GM23338 (cell line): Measurements from ENCODE around the gene TULP1. TPM values are rescaled to one million over a fixed set of nuclear protein-coding genes. Genes with fewer than 3 reads are reported as not detected.

Experiments
- ATAC-seq: fragments of 200-7000 bp; cut with Tn5 transposase; 3 replicates; pipeline ENCODE4 v1.9.1; 2020
- DNase-seq: peaks from one replicate; pipeline ENCODE4 v3.0.0-alpha.2; 2015; ENCODE audit warnings: low spot score
- H2AFZ ChIP-seq: fragments of 200-600 bp; sonication (generic); 2 replicates; pipeline ENCODE4 v1.8.0; 2016; ENCODE audit warnings: antibody characterized with exemption, mild to moderate bottlenecking, moderate library complexity
- H3F3A ChIP-seq: fragments of 200-600 bp; sonication (generic); replicated peaks from 2 replicates; pipeline ENCODE4 v1.8.0; 2017; ENCODE audit warnings: antibody characterized with exemption, mixed run types, low read depth
- H3K27ac ChIP-seq: fragments of 200-600 bp; sonication (generic); 2 replicates; pipeline ENCODE4 v1.6.1; 2016; ENCODE audit warnings: low read depth
- H3K27me3 ChIP-seq: fragments of 200-600 bp; sonication (generic); 2 replicates; pipeline ENCODE4 v1.8.0; 2016; ENCODE audit warnings: mild to moderate bottlenecking, mixed run types, moderate library complexity; ENCODE audit not compliant: insufficient read depth
- H3K36me3 ChIP-seq: fragments of 200-600 bp; sonication (generic); 2 replicates; pipeline ENCODE4 v1.8.0; 2016; ENCODE audit warnings: mild to moderate bottlenecking; ENCODE audit not compliant: insufficient read depth
- H3K4me1 ChIP-seq: fragments of 200-600 bp; sonication (generic); 2 replicates; pipeline ENCODE4 v1.8.0; 2016; ENCODE audit warnings: mild to moderate bottlenecking, moderate library complexity; ENCODE audit not compliant: insufficient read depth
- H3K4me2 ChIP-seq: fragments of 200-600 bp; sonication (generic); 2 replicates; pipeline ENCODE4 v1.7.1; 2017; ENCODE audit warnings: mixed run types
- H3K4me3 ChIP-seq: fragments of 200-600 bp; sonication (generic); 2 replicates; pipeline ENCODE4 v1.6.1; 2016; ENCODE audit warnings: mixed run types
- H3K79me2 ChIP-seq: fragments of 200-600 bp; sonication (generic); replicated peaks from 2 replicates; pipeline ENCODE4 v1.8.0; 2017; ENCODE audit warnings: mild to moderate bottlenecking; ENCODE audit not compliant: insufficient read depth
- H3K9me2 ChIP-seq: fragments of 200-600 bp; sonication (generic); 2 replicates; pipeline ENCODE4 v1.8.0; 2017; ENCODE audit not compliant: insufficient read depth
- H4K20me1 ChIP-seq: fragments of 200-600 bp; sonication (generic); replicated peaks from 2 replicates; pipeline ENCODE4 v1.8.0; 2017; ENCODE audit warnings: mild to moderate bottlenecking; ENCODE audit not compliant: insufficient read depth
- H3K27ac Mint-ChIP-seq: 2 replicates; pipeline ENCODE4 v1.8.0; 2020; ENCODE audit warnings: inconsistent platforms, mild to moderate bottlenecking, moderate library complexity, mixed read lengths
- H3K27me3 Mint-ChIP-seq: 3 replicates; pipeline ENCODE4 v1.8.0; 2022; ENCODE audit warnings: low read depth, mild to moderate bottlenecking, moderate library complexity, mixed read lengths, inconsistent platforms; ENCODE audit not compliant: insufficient read depth, poor library complexity
- H3K36me3 Mint-ChIP-seq: 3 replicates; pipeline ENCODE4 v1.8.0; 2021; ENCODE audit warnings: low read depth, mild to moderate bottlenecking, inconsistent platforms, moderate library complexity, mixed read lengths
- H3K4me1 Mint-ChIP-seq: 3 replicates; pipeline ENCODE4 v1.8.0; 2020; ENCODE audit warnings: mild to moderate bottlenecking, inconsistent platforms, mixed read lengths
- H3K4me3 Mint-ChIP-seq: 3 replicates; pipeline ENCODE4 v1.8.0; 2021; ENCODE audit warnings: moderate library complexity, mild to moderate bottlenecking, inconsistent platforms, mixed read lengths
- H3K9me3 Mint-ChIP-seq: 3 replicates; pipeline ENCODE4 v1.8.0; 2020; ENCODE audit warnings: moderate library complexity, mild to moderate bottlenecking, inconsistent platforms, mixed read lengths
- CTCF ChIP-seq, 2 experiments: fragments of 200-600 bp in 1 of 2; sonication (generic) in 1 of 2; conservative IDR thresholded peaks; 2 replicates each; pipeline versions ENCODE4 v1.5.1 to v1.6.1; 2016 to 2017; ENCODE audit warnings: antibody characterized with exemption in 2 of 2, low read depth in 2 of 2, mild to moderate bottlenecking in 2 of 2, moderate library complexity in 1 of 2
- ETS1 ChIP-seq: IDR thresholded peaks from 2 replicates; pipeline ENCODE4 v1.6.1; 2016; ENCODE audit warnings: antibody characterized with exemption
- EZH2 ChIP-seq: fragments of 200-600 bp; sonication (generic); IDR thresholded peaks from one replicate; pipeline ENCODE4 v1.8.0; 2017; ENCODE audit warnings: antibody characterized with exemption, mild to moderate bottlenecking, low read depth; ENCODE audit not compliant: unreplicated experiment
- EZH2phosphoT487 ChIP-seq: fragments of 200-600 bp; sonication (generic); IDR thresholded peaks from one replicate; pipeline ENCODE4 v1.8.1; 2018; ENCODE audit warnings: antibody characterized with exemption; ENCODE audit not compliant: unreplicated experiment
- JUNB ChIP-seq: IDR thresholded peaks from one replicate; pipeline ENCODE4 v1.6.1; 2016; ENCODE audit warnings: antibody characterized with exemption; ENCODE audit not compliant: unreplicated experiment
- NANOG ChIP-seq: IDR thresholded peaks from 2 replicates; pipeline ENCODE4 v1.6.1; 2016; ENCODE audit warnings: antibody characterized with exemption, borderline replicate concordance
- POLR2AphosphoS5 ChIP-seq: IDR thresholded peaks from 2 replicates; pipeline ENCODE4 v1.6.1; 2016; ENCODE audit warnings: antibody characterized with exemption, low read depth
- STAT1 ChIP-seq: IDR thresholded peaks from one replicate; pipeline ENCODE4 v1.6.1; 2016; ENCODE audit warnings: antibody characterized with exemption; ENCODE audit not compliant: unreplicated experiment
- ZNF331 ChIP-seq: fragments of 250-450 bp; sonication (Bioruptor Pico); IDR thresholded peaks from 2 replicates; pipeline ENCODE4 v1.5.0; 2020; ENCODE audit warnings: low read depth, mild to moderate bottlenecking, moderate library complexity
- ZNF462 ChIP-seq: fragments of 250-450 bp; sonication (Bioruptor Pico); IDR thresholded peaks from 2 replicates; pipeline ENCODE4 v1.5.0; 2020; ENCODE audit warnings: mild to moderate bottlenecking, moderate library complexity
- polyA plus RNA-seq: library from polyadenylated mRNA; unstranded; fragments of >200 nt; fragmentation: Nextera tagmentation; extraction: Ambion mirVana; gene quantifications from 2 replicates; pipeline ENCODE4 v1.2.1, GENCODE V29; 2016
- total RNA-seq: library from RNA; depleted of rRNA; stranded (reverse); fragments of >200 nt; shearing (Covaris generic); gene quantifications from 2 replicates; pipeline ENCODE4 v1.2.3, GENCODE V29; 2014

The TULP1 gene
- total and polyA plus RNA-seq, 2 experiments from 2014 or later: 3.0 to 3.8 TPM

- Histone ChIP-seq H3K27me3 (peaks cover 34% of the 10 kb centered on the region), H3K36me3 (no peaks in the 10 kb centered on the region), H3K4me2 (peak overlapping the region; percentile 93), H3K79me2 (no peaks in the 10 kb centered on the region), H3F3A (0 out of 2 replicates have a peak, but pooled peaks cover 3% of the 10 kb centered on the region), H2AFZ (peak overlapping the region; percentile 90), H3K4me3 (peak overlapping the region; percentile 65), H3K27ac (no peak overlapping the region), H3K4me1 (peaks cover 45% of the 10 kb centered on the region), H4K20me1 (no peaks in the 10 kb centered on the region), H3K9me2 (no peaks in the 10 kb centered on the region)
- TF ChIP-seq EZH2 (peak; percentile 33), STAT1 (no peak)
- Mint-ChIP-seq H3K4me3 (peak overlapping the region; percentile 59), H3K4me1 (peaks cover 53% of the 10 kb centered on the region), H3K9me3 (no peaks in the 10 kb centered on the region), H3K36me3 (no peaks in the 10 kb centered on the region), H3K27ac (no peak overlapping the region), H3K27me3 (peaks cover 24% of the 10 kb centered on the region)
- DNase-seq (no peak), ATAC-seq (peak; percentile 3; the same call in 1 of the 3 replicates)
These were observed 1.7 kb downstream of the TULP1 start for GRCh38 chr6:35510916-35511561.

GRCh38 chr6:35508542-35508941 is 4.2 kb downstream of the TULP1 start:
- no peaks in the 10 kb centered on the region for H4K20me1 ChIP-seq
- Mint-ChIP-seq H3K4me1 (peaks cover 60% of the 10 kb centered on the region), H3K27me3 (peaks cover 29% of the 10 kb centered on the region), H3K4me3 (no peak overlapping the region), H3K27ac (no peak overlapping the region), H3K36me3 (no peaks in the 10 kb centered on the region), H3K9me3 (no peaks in the 10 kb centered on the region)
- DNase-seq: peak; percentile 39
- no peaks in the 10 kb centered on the region for H3K79me2 ChIP-seq
- peaks cover 16% of the 10 kb centered on the region; the same call in 1 of the 2 replicates for H3F3A ChIP-seq
- H3K27me3 ChIP-seq: peaks cover 35% of the 10 kb centered on the region
- no peak overlapping the region for H3K27ac ChIP-seq
- TF ChIP-seq ETS1: no peak
- TF ChIP-seq ZNF462 (CRISPR knock-in tag): no peak
- no peak for TF ChIP-seq NANOG
- TF ChIP-seq EZH2phosphoT487: no peak
- no peak for TF ChIP-seq ZNF331 (CRISPR knock-in tag)
- TF ChIP-seq CTCF (conservative IDR thresholded peaks at IDR 0.05; ENCODE audit: low read depth in 2 of 2): no peak
- TF ChIP-seq JUNB: no peak
- no peak for TF ChIP-seq POLR2AphosphoS5
- no peak for TF ChIP-seq STAT1
- H2AFZ ChIP-seq: no peak overlapping the region
- no peaks in the 10 kb centered on the region for H3K9me2 ChIP-seq
- no peak for ATAC-seq
- H3K36me3 ChIP-seq: no peaks in the 10 kb centered on the region
- H3K4me1 ChIP-seq: peaks cover 53% of the 10 kb centered on the region
- H3K4me2 ChIP-seq: no peak overlapping the region
- no peak overlapping the region for H3K4me3 ChIP-seq
